Fibroblast of the conjunctiva (primary cell): ENCODE data around the gene TBCB.
"Not testable (repeated sequence)": the region's sequence is repeated elsewhere in the genome, so short reads cannot be mapped to it uniquely, and the experiment has no call there.

Source experiments
- DNase-seq: peaks from one replicate; pipeline ENCODE4 v3.0.0-alpha.2; 2010; ENCODE audit warnings: low read depth

Gene TBCB

DNA sequence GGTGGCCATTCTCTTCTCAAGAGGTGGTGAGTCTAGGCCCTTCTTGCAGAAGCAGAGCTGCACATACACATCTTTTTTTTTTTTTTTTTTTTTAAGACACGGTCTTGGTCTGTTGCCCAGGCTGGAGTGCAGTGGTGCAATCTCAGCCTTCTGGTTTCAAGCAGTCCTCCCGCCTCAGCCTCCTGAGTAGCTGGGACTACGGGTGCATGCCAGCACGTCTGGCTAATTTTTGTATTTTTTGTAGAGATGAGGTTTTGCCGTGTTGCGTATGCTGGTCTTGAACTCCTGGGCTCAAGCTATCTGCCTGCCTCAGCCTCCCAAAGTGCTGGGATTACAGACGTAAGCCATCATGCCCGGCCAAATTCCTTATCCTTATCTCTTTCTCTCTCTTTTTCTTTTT, 58.6 kb downstream of the TBCB start:
- not testable (repeated sequence) for DNase-seq
